Loucy (cell line): ENCODE data around the gene CYP3A4.

Experiments used
- EZH2phosphoT487 ChIP-seq: fragments of 200-600 bp; IDR thresholded peaks from 2 replicates; pipeline ENCODE4 v1.6.1; 2018; ENCODE audit warnings: antibody characterized with exemption, mild to moderate bottlenecking, moderate library complexity, borderline replicate concordance
- TF ChIP-seq, protein P1 (sequence below): fragments of 200-600 bp; sonication (generic); conservative IDR thresholded peaks from 2 replicates; pipeline ENCODE4 v1.5.1; 2014; ENCODE audit warnings: mild to moderate bottlenecking, antibody characterized with exemption, low read length

DNA sequence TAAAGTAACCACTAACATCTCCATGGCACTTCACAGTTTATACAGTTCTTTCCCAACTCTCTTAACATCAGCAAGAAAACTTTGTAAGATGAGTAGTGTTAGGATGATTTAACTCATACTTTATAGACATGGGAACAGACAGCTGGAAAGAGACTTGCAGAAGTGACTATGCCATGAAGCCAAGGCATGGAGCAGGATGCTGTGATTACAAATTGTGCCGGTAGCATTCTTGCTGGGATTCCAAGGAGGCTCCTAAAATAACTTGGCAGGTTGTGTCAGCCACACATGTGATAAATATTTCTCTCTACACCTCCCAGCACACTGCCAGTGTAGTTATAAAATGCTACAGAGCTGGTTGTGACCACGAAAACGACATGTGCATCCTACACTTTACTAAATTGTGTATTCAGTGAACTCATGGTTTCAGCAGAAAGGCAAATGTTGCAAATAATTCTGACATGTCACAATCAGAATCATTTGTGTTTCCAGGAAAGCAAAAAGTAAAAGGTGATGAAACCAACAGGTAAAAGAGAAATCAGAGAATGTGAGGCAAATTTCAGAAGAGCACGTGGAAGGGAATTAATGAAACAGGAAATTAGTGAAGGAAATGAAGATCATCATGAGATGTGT lies 5.6 kb upstream of the CYP3A4 start:
- TF ChIP-seq, protein P1, sequence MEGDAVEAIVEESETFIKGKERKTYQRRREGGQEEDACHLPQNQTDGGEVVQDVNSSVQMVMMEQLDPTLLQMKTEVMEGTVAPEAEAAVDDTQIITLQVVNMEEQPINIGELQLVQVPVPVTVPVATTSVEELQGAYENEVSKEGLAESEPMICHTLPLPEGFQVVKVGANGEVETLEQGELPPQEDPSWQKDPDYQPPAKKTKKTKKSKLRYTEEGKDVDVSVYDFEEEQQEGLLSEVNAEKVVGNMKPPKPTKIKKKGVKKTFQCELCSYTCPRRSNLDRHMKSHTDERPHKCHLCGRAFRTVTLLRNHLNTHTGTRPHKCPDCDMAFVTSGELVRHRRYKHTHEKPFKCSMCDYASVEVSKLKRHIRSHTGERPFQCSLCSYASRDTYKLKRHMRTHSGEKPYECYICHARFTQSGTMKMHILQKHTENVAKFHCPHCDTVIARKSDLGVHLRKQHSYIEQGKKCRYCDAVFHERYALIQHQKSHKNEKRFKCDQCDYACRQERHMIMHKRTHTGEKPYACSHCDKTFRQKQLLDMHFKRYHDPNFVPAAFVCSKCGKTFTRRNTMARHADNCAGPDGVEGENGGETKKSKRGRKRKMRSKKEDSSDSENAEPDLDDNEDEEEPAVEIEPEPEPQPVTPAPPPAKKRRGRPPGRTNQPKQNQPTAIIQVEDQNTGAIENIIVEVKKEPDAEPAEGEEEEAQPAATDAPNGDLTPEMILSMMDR: no peak
- no peak for TF ChIP-seq EZH2phosphoT487
